BLaER1 treated with 17β-estradiol and CSF1 and Interleukin-3, amounts not matched to agents 10 nM and 100 nM (cell line): ENCODE data around the gene MTCL1.

Source experiments
- H3K27ac ChIP-seq, 11 experiments: shearing (Covaris generic); formaldehyde crosslinking; 2 replicates each; pipeline ENCODE4 v1.8.1; 2022
- H3K27me3 ChIP-seq, 11 experiments: shearing (Covaris generic); formaldehyde crosslinking; 2 replicates each; pipeline ENCODE4 v1.8.1; 2022
- H3K36me3 ChIP-seq, 11 experiments: shearing (Covaris generic); formaldehyde crosslinking; 2 replicates each; pipeline ENCODE4 v1.8.1; 2022
- H3K4me1 ChIP-seq, 10 experiments: shearing (Covaris generic); formaldehyde crosslinking; 2 replicates each; pipeline ENCODE4 v1.8.1; 2022
- H3K4me2 ChIP-seq, 11 experiments: shearing (Covaris generic); formaldehyde crosslinking; 2 replicates each; pipeline ENCODE4 v1.8.1; 2022
- H3K4me3 ChIP-seq, 10 experiments: shearing (Covaris generic); formaldehyde crosslinking; 2 replicates each; pipeline ENCODE4 v1.8.1; 2022
- H3K9ac ChIP-seq, 11 experiments: shearing (Covaris generic); formaldehyde crosslinking; 2 replicates each; pipeline ENCODE4 v1.8.1; 2022
- H3K9me3 ChIP-seq, 11 experiments: shearing (Covaris generic); formaldehyde crosslinking; replicated peaks in 1 of 11; 2 replicates each; pipeline ENCODE4 v1.8.1; 2022
- H4K20me1 ChIP-seq, 11 experiments: shearing (Covaris generic); formaldehyde crosslinking; 2 replicates each; pipeline ENCODE4 v1.8.1; 2022
- Cebpa-rat ChIP-seq, 11 experiments: shearing (Covaris generic); IDR thresholded peaks; 2 replicates each; pipeline ENCODE4 v1.8.1; 2022

MTCL1 gene

DNA sequence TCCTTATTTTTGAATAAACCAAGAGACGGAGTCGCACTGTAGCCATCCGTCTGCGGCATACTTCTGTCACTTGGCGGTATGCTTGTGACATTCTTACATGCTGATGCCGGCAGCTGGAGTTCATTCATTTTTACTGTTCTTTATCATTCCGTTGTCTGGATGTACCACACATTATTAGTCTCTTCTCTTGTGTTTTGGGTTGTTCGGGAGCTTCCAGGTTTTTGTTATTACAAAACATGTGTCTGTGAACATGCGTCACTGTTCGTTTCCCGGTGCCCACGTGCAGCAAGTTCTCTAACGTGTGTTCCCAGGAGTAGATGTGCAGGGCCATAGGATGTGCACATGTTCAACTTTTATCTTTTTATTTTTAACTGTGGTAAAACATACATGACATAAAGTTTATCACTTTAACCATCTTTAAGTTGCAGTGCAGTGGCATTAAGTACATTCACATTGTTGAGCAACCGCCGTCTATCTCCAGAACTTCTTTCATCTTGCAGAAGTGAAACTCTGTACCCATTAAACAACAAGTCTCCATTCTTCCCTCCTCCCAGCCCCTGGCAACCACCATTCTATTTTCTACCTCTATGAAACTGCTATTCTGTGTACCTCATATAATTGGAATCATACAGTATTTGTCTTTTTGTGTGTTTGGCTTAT is 40.1 kb downstream of the MTCL1 start:
- Histone ChIP-seq H4K20me1 (peaks cover 0 to 38% (median 0%) of the 10 kb centered on the region in 11 experiments; a peak in 2 of 22 replicates), H3K4me2 (peak overlapping the region; percentile 64 to 88 (median 78)), H3K9me3 (peaks cover 22 to 27% (median 24%) of the 10 kb centered on the region in 11 experiments), H3K27me3 (no peaks in the 10 kb centered on the region), H3K9ac (peak overlapping the region in 8 of 11 experiments; percentile 15 to 59 (median 41); a peak in 11 of 22 replicates), H3K36me3 (peaks cover 4 to 98% (median 27%) of the 10 kb centered on the region in 11 experiments; a peak in 17 of 22 replicates), H3K4me1 (peaks cover 61 to 90% (median 79%) of the 10 kb centered on the region in 10 experiments), H3K4me3 (peak overlapping the region in 1 of 10 experiments; percentile 34; a peak in 3 of 20 replicates), H3K27ac (peak overlapping the region in 9 of 11 experiments; percentile 50 to 77 (median 71); a peak in 18 of 22 replicates)
- TF ChIP-seq Cebpa-rat (IDR thresholded peaks at IDR 0.05), result peak in 6 of 11 experiments; percentile 24 to 65 (median 41); a peak in 4 of 22 replicates

DNA sequence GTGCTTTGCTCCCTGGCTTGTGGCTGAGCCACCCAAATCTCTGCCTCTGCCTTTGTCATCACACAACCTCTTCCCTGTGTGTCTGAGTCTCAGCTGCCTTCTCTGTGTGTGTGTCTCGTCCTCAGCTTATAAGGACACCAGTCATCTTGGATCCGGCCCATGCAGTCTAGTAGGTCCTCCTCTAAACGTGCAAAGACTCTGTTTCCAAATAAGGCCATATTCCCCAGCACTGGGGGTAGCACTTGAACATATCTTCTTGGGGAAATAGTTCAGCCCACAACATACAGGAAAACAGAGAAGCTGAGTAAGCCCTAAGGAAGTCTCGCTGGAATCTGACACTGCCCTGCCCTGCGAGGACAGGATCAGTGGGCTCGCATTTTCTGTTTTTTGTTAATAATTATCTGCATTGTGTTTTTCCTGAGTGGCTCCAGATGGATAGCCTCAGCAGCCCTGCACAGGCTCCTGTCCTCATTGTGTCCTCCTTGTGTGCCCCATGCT is 42.1 kb downstream of the MTCL1 start:
- TF ChIP-seq Cebpa-rat (IDR thresholded peaks at IDR 0.05), result no peak
- H4K20me1 ChIP-seq, result peaks cover 0 to 47% (median 0%) of the 10 kb centered on the region in 11 experiments; a peak in 2 of 22 replicates
- H3K36me3 ChIP-seq, result peaks cover 0 to 92% (median 8%) of the 10 kb centered on the region in 11 experiments; a peak in 13 of 22 replicates
- H3K9me3 ChIP-seq, result peaks cover 2 to 6% (median 4%) of the 10 kb centered on the region in 11 experiments
- H3K4me2 ChIP-seq, result peak overlapping the region; percentile 64 to 87 (median 78)
- H3K4me1 ChIP-seq, result peaks cover 80 to 100% (median 98%) of the 10 kb centered on the region in 10 experiments
- no peaks in the 10 kb centered on the region for H3K27me3 ChIP-seq
- H3K4me3 ChIP-seq, result no peak overlapping the region
- peak overlapping the region in 9 of 11 experiments; percentile 39 to 77 (median 70); a peak in 17 of 22 replicates for H3K27ac ChIP-seq
- H3K9ac ChIP-seq, result peak overlapping the region in 8 of 11 experiments; percentile 10 to 52 (median 34); a peak in 9 of 22 replicates

DNA sequence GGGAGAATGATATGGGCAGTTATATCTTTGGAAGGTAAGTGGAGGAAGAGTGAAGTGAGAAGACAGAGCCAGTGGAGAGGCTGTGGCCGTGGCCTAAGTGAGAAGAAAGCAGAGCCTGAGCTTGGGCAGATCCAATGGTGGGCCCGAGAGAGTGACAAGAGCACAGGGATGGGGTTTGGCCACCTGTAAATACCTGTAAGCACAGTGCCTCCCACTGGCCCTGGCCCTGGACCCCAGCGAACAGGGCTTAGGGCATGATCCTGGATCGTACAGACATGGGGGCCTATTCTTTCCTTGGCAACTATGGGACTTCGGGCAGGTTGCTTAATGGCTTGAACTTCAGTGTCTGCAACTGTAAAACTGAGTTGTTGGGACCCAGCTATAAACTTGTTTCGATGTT is 44.1 kb downstream of the MTCL1 start:
- peaks cover 68 to 100% (median 98%) of the 10 kb centered on the region in 10 experiments for H3K4me1 ChIP-seq
- H4K20me1 ChIP-seq, result peaks cover 0 to 52% (median 0%) of the 10 kb centered on the region in 11 experiments; a peak in 4 of 22 replicates
- H3K9me3 ChIP-seq, result no peaks in the 10 kb centered on the region
- peaks cover 0 to 91% (median 8%) of the 10 kb centered on the region in 11 experiments; a peak in 11 of 22 replicates for H3K36me3 ChIP-seq
- no peak overlapping the region for H3K4me3 ChIP-seq
- peak overlapping the region in 9 of 11 experiments; percentile 13 to 94 (median 78); a peak in 16 of 22 replicates for H3K4me2 ChIP-seq
- peak overlapping the region in 1 of 11 experiments; percentile 19; a peak in 1 of 22 replicates for H3K9ac ChIP-seq
- no peaks in the 10 kb centered on the region for H3K27me3 ChIP-seq
- peak overlapping the region in 8 of 11 experiments; percentile 8 to 76 (median 41); a peak in 7 of 22 replicates for H3K27ac ChIP-seq
- TF ChIP-seq Cebpa-rat (IDR thresholded peaks at IDR 0.05), result no peak

- H3K36me3 ChIP-seq, result peaks cover 0 to 87% (median 8%) of the 10 kb centered on the region in 11 experiments; a peak in 11 of 22 replicates
- peaks cover 0 to 54% (median 0%) of the 10 kb centered on the region in 11 experiments; a peak in 5 of 22 replicates for H4K20me1 ChIP-seq
- no peaks in the 10 kb centered on the region for H3K9me3 ChIP-seq
- peaks cover 68 to 100% (median 98%) of the 10 kb centered on the region in 10 experiments for H3K4me1 ChIP-seq
- peak overlapping the region; percentile 74 to 94 (median 81) for H3K4me2 ChIP-seq
- no peaks in the 10 kb centered on the region for H3K27me3 ChIP-seq
- peak overlapping the region in 9 of 11 experiments; percentile 40 to 76 (median 66); a peak in 18 of 22 replicates for H3K27ac ChIP-seq
- peak overlapping the region in 9 of 11 experiments; percentile 2 to 68 (median 49); a peak in 14 of 22 replicates for H3K9ac ChIP-seq
- no peak for TF ChIP-seq Cebpa-rat (IDR thresholded peaks at IDR 0.05)
- H3K4me3 ChIP-seq, result peak overlapping the region in 2 of 10 experiments; percentile 15 to 16; a peak in 1 of 20 replicates
Measured at GRCh38 chr18:8750954-8751415, 45.6 kb downstream of the MTCL1 start.

- peaks cover 0 to 54% (median 0%) of the 10 kb centered on the region in 11 experiments; a peak in 5 of 22 replicates for H4K20me1 ChIP-seq
- peak overlapping the region in 9 of 11 experiments; percentile 40 to 76 (median 66); a peak in 18 of 22 replicates for H3K27ac ChIP-seq
- peaks cover 0 to 82% (median 8%) of the 10 kb centered on the region in 11 experiments; a peak in 11 of 22 replicates for H3K36me3 ChIP-seq
- H3K4me3 ChIP-seq, result 0 out of 20 replicates have a peak overlapping the region, but pooled peaks of 2 of the 10 experiments have one; percentile 15 to 16
- peak overlapping the region; percentile 74 to 94 (median 81) for H3K4me2 ChIP-seq
- H3K9me3 ChIP-seq, result no peaks in the 10 kb centered on the region
- peaks cover 62 to 99% (median 96%) of the 10 kb centered on the region in 10 experiments for H3K4me1 ChIP-seq
- no peak for TF ChIP-seq Cebpa-rat (IDR thresholded peaks at IDR 0.05)
- peak overlapping the region in 10 of 11 experiments; percentile 2 to 68 (median 48); a peak in 14 of 22 replicates for H3K9ac ChIP-seq
- H3K27me3 ChIP-seq, result no peaks in the 10 kb centered on the region
Measured at GRCh38 chr18:8751692-8752091, 46.3 kb downstream of the MTCL1 start.

DNA sequence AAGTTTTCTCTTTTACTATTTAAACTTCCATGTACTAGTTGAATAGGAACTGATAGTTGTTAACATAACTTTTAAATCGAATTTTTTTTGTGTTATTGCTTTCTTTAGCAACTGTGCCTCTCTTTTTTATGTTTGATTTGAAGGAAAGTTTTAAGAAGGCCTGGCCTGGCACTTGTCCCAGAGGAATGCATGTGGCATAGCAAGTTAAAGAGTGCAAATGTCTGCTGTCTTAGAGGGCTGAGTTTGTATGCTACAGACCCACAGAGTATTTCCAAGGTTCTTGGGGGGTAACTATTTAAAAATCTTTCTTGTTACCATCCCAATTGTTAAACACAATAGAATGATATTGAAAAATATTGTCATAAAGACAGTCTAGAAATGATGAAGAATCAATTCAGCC is 47.0 kb downstream of the MTCL1 start:
- H3K4me3 ChIP-seq, result no peak overlapping the region
- peaks cover 0 to 54% (median 0%) of the 10 kb centered on the region in 11 experiments; a peak in 5 of 22 replicates for H4K20me1 ChIP-seq
- no peak overlapping the region; a peak in 1 of 22 replicates for H3K9ac ChIP-seq
- TF ChIP-seq Cebpa-rat (IDR thresholded peaks at IDR 0.05), result no peak
- no peaks in the 10 kb centered on the region for H3K9me3 ChIP-seq
- peaks cover 0 to 82% (median 8%) of the 10 kb centered on the region in 11 experiments; a peak in 11 of 22 replicates for H3K36me3 ChIP-seq
- H3K4me1 ChIP-seq, result peaks cover 55 to 99% (median 96%) of the 10 kb centered on the region in 10 experiments
- no peaks in the 10 kb centered on the region for H3K27me3 ChIP-seq
- H3K4me2 ChIP-seq, result peak overlapping the region in 10 of 11 experiments; percentile 27 to 94 (median 80); a peak in 18 of 22 replicates
- H3K27ac ChIP-seq, result peak overlapping the region in 7 of 11 experiments; percentile 10 to 76 (median 52); a peak in 8 of 22 replicates

GRCh38 chr18:8754995-8755960 is 49.9 kb downstream of the MTCL1 start:
- Histone ChIP-seq H3K4me1 (peaks cover 42 to 78% (median 74%) of the 10 kb centered on the region in 10 experiments), H3K9me3 (peaks cover 0 to 26% (median 19%) of the 10 kb centered on the region in 11 experiments; a peak in 19 of 22 replicates), H3K27ac (peak overlapping the region in 9 of 11 experiments; percentile 1 to 76 (median 54); a peak in 15 of 22 replicates), H3K4me2 (peak overlapping the region; percentile 54 to 94 (median 78)), H3K36me3 (peaks cover 0 to 83% (median 25%) of the 10 kb centered on the region in 11 experiments; a peak in 16 of 22 replicates), H3K27me3 (no peaks in the 10 kb centered on the region), H3K4me3 (peak overlapping the region in 2 of 10 experiments; percentile 12 to 35; a peak in 3 of 20 replicates), H3K9ac (peak overlapping the region in 7 of 11 experiments; percentile 5 to 59 (median 42); a peak in 10 of 22 replicates), H4K20me1 (peaks cover 0 to 44% (median 0%) of the 10 kb centered on the region in 11 experiments; a peak in 5 of 22 replicates)
- TF ChIP-seq Cebpa-rat (IDR thresholded peaks at IDR 0.05), result no peak
